ENCODE measurements around the gene GLYR1.

DNA sequence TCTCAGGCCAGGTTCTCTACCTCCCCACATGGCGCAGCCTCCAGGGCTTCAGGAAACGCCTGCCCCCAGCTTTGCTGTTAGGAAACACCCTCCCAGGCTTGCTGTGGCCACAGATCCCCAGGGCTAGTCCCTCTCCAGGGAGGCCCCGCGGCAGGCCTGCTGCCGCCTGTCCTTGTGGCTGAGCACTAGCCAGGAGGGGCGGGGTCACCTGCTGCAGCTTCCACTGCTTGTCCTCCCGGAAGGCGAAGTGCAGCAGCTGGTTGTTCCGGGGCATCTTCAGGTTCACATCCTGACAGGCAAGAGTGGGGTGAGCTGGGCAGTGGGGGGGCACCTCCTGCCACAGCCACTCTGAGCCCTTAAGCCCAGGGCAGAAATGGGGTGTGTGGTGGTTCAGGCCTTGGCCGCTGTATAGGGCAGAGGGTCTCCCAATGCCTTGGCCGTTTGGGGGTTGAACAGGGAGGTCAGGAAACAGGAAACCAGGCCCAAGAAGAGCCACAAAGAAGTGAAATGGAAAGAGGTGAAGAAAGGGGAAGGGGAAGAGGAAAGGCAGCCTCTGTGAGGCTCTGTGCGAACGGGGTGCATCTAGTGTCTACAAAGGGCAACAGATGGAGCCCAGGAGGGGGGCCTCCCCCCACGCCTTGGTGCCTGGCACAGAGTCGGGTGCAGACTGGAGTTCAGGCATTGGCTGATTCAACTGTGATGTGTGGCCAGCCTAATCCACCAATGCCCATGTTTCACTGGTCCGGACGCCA is 46.6 kb downstream of the GLYR1 start:
- TF ChIP-seq, protein P1, sequence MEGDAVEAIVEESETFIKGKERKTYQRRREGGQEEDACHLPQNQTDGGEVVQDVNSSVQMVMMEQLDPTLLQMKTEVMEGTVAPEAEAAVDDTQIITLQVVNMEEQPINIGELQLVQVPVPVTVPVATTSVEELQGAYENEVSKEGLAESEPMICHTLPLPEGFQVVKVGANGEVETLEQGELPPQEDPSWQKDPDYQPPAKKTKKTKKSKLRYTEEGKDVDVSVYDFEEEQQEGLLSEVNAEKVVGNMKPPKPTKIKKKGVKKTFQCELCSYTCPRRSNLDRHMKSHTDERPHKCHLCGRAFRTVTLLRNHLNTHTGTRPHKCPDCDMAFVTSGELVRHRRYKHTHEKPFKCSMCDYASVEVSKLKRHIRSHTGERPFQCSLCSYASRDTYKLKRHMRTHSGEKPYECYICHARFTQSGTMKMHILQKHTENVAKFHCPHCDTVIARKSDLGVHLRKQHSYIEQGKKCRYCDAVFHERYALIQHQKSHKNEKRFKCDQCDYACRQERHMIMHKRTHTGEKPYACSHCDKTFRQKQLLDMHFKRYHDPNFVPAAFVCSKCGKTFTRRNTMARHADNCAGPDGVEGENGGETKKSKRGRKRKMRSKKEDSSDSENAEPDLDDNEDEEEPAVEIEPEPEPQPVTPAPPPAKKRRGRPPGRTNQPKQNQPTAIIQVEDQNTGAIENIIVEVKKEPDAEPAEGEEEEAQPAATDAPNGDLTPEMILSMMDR (IDR thresholded peaks at IDR 0.05; ENCODE audit: low read length): no peak
- TF ChIP-seq EZH2 (IDR thresholded peaks at IDR 0.05; ENCODE audit: borderline replicate concordance, low read length): no peak

All from OCI-LY1 (cell line).